DLD1 (cell line): ENCODE measurements around the gene RAPH1.

Source experiments
- in situ Hi-C: cut with HindIII; loops from 2 replicates; pipeline ENCODE4 v1.10.0; 2017; ENCODE audit warnings: low sequenced_read_pairs

The RAPH1 gene

DNA sequence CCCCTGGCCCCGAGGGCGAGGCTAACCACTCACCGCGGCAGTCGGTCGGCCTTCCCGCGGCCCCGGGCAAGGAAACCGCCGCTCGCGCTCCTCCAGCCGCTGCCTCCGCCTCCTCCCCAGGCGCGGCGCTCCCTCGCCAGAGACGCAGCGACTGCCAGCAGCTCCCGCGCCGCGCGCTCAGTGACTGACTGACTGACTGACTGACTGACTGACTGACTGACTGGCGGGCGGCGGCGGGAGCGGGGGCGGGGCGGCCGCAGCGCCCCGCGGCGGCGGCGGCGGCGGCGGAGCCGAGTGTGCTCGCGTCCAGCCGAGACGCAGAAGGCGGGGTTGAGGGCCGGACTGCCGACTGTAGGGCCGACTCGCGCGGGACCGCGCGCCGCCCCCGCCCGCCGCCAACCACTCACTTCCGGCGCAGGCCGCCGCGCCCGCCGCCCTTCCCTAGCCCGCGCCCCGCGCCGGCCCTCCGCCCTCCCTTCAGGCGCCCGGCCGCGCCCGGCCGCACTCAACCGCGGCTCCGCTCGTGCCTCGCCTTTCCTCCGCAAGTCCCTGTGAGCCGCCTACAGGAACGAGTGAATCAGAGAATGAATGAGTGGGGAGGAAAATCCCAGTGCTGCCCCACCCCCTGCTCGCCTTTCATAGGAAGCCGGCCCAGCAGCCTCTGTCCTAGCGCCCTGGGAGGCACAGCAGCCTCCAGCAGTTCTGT is at the start of gene RAPH1:
Gene RAPH1 (minus strand): TSS at position 224 of the 706 bp plus-strand sequence. CDS start 39,948 bp downstream, outside the sequence.
- in situ Hi-C loops = no loop called here

DNA sequence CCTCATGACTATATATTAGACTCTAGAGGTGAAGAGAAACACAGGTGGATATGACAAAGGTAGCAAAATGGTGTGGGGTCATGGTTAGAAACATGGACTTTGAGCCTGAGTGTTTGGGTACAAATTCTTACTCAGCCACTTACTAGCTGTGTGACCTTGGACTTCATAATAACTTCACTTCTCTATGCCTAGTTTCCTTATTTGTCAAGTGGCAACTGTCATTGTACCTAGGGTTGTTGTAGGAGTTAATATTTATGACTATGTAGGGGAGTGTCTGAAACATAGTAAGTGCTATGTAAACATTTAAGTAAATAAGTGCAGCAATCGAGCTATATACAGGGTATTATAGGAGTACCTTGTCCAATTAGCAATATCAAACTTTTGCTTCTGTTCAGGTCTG is 49.7 kb upstream of the RAPH1 start:
- in situ Hi-C loops = no loop called here

DNA sequence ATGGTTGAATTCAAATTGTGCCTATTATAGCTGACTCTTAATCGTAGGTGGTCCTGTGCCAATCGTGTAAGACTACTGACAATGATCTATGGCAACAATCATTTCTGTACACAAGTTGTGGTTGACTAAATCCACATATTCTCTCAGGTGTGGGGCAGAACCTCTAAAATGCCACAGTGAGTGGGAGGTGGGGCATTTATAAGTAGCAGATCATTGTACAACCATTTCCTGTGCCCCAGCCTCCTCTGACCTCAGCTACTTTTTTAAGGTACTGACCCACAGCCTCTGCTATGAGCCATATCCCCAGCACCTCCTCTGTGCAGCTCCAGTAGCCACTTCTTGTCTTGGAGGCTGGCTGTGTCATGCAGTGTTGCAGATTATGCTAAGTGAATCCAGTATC is 48.6 kb upstream of the RAPH1 start:
- in situ Hi-C loops = no loop called here

DNA sequence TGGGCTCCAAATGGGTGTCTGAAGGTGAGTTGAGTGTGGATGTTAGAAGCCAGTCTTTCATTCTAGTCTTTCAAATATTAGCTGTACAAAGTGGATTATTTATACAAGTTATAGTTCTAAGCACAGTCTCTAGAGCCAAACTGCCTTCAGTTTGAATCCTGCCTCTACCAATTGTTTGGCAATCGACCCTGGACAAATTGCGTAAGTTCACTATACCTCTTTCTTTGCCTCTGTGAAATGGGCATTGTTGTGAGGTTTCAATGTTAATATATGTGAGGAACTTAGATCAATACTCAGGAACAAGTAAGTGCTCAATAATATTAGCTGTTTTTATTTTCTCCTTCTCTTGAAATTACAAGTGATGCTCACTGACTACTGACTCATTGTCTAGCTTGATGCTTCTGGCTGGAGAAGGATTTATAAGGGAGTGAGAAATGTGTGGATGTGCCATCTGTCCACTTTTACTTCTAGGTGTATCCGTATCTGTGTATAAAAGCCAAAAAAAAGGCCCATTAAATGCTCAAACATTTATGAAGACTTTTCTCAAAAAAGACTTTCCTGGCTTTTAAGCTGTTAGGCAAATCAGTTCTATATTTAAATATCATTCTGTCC is 48.1 kb upstream of the RAPH1 start:
- in situ Hi-C loops = no loop called here

GRCh38 chr2:203582468-203582867 is 47.4 kb upstream of the RAPH1 start:
- in situ Hi-C loops = no loop called here

DNA sequence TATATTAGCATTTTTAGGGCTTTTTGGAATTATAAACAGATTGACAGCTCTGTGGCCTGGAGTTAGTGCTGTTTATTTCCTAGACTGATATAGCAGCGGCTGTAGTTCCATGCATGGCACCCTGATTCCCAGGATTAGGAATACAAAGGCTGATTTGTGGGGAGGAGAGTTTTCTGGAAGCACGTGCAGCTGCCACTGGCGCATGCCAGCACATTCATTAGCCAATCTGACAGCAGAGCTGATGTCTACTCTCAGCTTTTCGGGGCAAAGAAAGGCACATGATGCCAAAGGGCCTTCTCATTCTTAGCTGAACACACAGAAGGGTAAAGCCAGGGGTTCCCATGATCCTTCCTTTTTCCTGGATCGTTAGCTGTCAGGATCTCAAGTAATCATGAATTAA is 45.7 kb upstream of the RAPH1 start:
- in situ Hi-C loops = no loop called here

DNA sequence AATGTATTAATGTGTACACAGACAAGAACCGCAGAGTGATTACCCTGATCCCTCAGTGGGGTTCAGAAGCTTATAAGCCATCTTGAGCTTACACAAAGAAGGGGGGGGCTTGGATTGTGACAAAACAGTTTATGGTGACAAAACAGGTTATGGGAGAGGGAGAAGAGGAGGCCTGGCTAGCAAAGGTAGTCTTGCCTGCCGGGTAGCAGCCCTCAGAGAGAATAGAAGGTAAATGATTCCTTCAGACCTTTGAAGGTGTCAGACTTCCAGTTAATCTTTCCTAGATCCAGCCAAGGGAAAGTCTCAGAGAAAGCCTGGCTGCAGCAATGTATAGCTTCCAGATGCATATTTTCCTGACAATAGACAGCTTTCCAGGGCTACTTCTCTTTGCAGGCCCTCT is 44.6 kb upstream of the RAPH1 start:
- in situ Hi-C loops = no loop called here

DNA sequence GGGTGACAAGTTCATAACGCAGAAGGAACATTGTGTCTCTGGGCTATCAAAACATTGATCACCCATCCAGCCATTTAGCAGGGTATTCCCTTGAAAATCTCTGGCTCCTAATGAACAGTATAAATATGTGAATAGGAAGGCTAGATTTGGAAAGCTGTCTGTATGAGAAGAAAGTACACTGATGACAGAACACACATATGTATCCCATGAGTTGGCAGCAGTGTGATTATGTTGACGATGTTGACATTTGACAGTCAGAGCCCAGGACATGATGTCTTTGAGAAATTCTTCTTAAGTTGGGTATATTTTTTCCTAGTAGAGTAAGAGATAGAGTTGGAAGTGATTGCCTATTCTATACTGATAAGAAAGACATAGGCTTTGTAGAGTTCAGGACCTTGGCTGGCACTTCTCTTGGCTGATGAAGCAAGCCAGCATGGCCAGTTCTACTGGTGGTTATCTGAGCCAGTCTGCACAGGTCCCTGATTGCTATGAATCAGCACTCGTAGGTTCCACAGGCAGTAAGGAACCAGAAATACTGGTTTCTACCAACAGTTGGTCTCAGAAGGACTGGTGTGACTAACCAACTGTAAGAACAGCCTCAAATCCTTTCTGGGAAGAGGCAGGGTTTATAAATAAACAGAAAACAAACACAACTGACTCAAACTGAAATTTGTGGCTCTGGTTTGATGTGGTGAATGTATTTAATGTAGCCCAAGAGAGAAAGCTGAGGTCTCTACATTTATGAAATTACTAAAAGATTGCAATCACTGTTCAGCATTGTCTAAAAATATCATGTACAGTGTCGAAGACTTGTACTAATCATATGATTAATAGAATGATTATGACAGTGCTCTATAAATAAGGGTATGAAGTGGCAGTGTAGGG is 43.9 kb upstream of the RAPH1 start:
- in situ Hi-C loops = no loop called here

GRCh38 chr2:203574824-203575223 is 39.7 kb upstream of the RAPH1 start:
- in situ Hi-C loops = no loop called here

- in situ Hi-C loops = no loop called here
Measured at GRCh38 chr2:203572316-203572715, 37.2 kb upstream of the RAPH1 start.

- in situ Hi-C loops = no loop called here
Measured at GRCh38 chr2:203569677-203570316, 34.7 kb upstream of the RAPH1 start.

DNA sequence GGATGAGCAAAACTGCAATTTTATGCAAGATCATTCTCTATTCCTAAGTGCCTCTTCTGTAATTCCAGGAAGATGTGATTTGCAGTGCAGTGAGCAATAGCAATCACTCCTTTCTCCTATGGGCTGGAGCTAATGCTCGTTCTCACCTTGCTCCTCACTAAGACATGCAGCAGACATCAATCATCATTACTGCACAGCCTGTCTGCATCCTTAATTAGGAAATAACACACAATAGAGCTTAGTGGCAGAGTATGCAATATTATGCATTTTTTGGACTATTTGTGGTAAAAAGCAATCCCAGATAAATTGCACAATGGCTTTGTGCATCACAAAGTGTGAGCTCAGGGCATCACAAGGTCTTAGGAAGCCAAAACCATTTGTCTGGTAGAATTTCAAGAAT is 32.6 kb upstream of the RAPH1 start:
- in situ Hi-C loops = no loop called here

GRCh38 chr2:203566161-203566560 is 31.1 kb upstream of the RAPH1 start:
- in situ Hi-C loops = no loop called here

GRCh38 chr2:203565076-203565475 is 30.0 kb upstream of the RAPH1 start:
- in situ Hi-C loops = no loop called here

- in situ Hi-C loops = no loop called here
Measured at GRCh38 chr2:203562268-203562667, 27.2 kb upstream of the RAPH1 start.

GRCh38 chr2:203559641-203560040 is 24.5 kb upstream of the RAPH1 start:
- in situ Hi-C loops = no loop called here

- in situ Hi-C loops = no loop called here
Measured at GRCh38 chr2:203553784-203554183, 18.7 kb upstream of the RAPH1 start.

DNA sequence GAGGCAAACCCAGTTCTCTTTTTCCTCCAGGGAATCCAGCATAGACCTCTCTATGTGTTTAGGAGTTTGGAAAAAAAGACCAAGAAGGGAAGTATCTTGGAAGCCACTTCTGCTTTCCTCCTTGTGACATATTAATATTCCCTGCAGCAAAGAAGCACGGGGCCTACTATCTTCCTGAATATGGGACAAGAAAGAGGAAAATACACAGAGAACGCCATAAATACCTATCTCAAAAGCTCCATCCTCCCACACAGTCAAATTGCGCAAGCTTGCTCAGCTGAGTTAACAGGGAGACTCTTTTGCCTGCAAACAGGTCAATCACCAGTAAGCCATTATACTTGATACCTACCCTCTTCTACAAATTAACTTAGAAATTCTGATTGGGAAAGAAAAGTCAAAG is 16.7 kb upstream of the RAPH1 start:
- in situ Hi-C loops = no loop called here

DNA sequence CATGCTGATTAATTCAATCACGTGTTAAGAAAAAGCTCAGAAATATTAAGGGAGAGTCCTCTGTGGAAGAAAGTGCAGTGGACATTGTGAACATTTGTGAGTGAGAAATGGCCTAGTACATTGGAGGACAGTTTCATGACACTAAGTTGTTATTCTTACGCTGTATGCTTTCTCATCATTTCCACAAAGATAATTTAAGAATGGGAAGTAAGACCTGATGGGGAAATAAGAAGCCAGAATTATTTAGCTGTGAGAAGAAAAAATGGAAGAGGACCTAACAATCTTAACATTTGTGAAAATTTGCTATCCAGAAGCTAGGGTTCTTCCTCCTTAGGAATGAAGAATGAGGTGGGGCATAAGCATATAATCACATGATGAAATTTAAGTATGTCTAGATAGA is 15.2 kb upstream of the RAPH1 start:
- in situ Hi-C loops = no loop called here

- in situ Hi-C loops = no loop called here
Measured at GRCh38 chr2:203549406-203549805, 14.3 kb upstream of the RAPH1 start.

GRCh38 chr2:203548887-203549286 is 13.8 kb upstream of the RAPH1 start:
- in situ Hi-C loops = no loop called here
